ENCODE measurements around the gene UBASH3A. TPM values are rescaled to one million over a fixed set of nuclear protein-coding genes. Genes with fewer than 3 reads are reported as not detected.

Gene UBASH3A
- polyA plus RNA-seq, 1 of the 3 experiments (the other 2 are of a cell fraction), result not detected

- no peak for DNase-seq
- POLR2A ChIA-PET, result no interaction called here
- Histone ChIP-seq H3K36me3 (replicated peaks in 1 of 2; ENCODE audit: control insufficient read depth in 1 of 2, insufficient read depth in 2 of 2, low read length in 1 of 2) (no peaks in the 10 kb centered on the region), H3F3A (replicated peaks; ENCODE audit: insufficient read depth) (no peaks in the 10 kb centered on the region), H3K27me3 (ENCODE audit: insufficient read depth) (no peaks in the 10 kb centered on the region), H3K79me2 (ENCODE audit: insufficient read depth) (no peaks in the 10 kb centered on the region), H3K9me2 (no peaks in the 10 kb centered on the region), H3K9me3 (no peaks in the 10 kb centered on the region), H3K4me3 (ENCODE audit: low read depth in 2 of 2, low read length in 1 of 2) (no peak overlapping the region), H3K9ac (no peak overlapping the region), H3K27ac (ENCODE audit: low read depth in 2 of 2, low read length in 1 of 2) (no peak overlapping the region), H3K4me2 (no peak overlapping the region), H3K4me1 (ENCODE audit: control insufficient read depth in 1 of 2, insufficient read depth in 2 of 2, low read depth in 1 of 2, low read length in 1 of 2) (no peaks in the 10 kb centered on the region), H4K20me1 (ENCODE audit: insufficient read depth) (no peaks in the 10 kb centered on the region), H2AFZ (ENCODE audit: low read depth) (no peak overlapping the region)
- WGBS (ENCODE audit: low lambda C conversion rate), result 61% methylated on average over 18 of the region's 24 CpGs
- TF ChIP-seq GATA2 (CRISPR knock-in tag; IDR thresholded peaks at IDR 0.05), result no peak
- TF ChIP-seq MAX (IDR thresholded peaks at IDR 0.05; ENCODE audit: low read depth), result no peak
- no peak for TF ChIP-seq YY1 (IDR thresholded peaks at IDR 0.05; ENCODE audit: low read depth)
- no peak for TF ChIP-seq SIN3A (IDR thresholded peaks at IDR 0.05; ENCODE audit: borderline replicate concordance, low read depth, low read length)
- no peak for TF ChIP-seq CTCF (IDR thresholded peaks at IDR 0.05)
- TF ChIP-seq TCF12 (IDR thresholded peaks at IDR 0.05), result no peak
- no peak for TF ChIP-seq MEF2A (IDR thresholded peaks at IDR 0.05; ENCODE audit: borderline replicate concordance, low read depth)
- no peak for TF ChIP-seq GABPA (IDR thresholded peaks at IDR 0.05; ENCODE audit: low read depth)
- TF ChIP-seq CHD2 (IDR thresholded peaks at IDR 0.05; ENCODE audit: low read length, partially characterized antibody), result no peak
- no peak for TF ChIP-seq IRF3 (IDR thresholded peaks at IDR 0.05; ENCODE audit: low read depth, low read length)
- CTCF ChIA-PET, result no interaction called here
Measured at GRCh38 chr21:42377211-42377950, 26.3 kb upstream of the UBASH3A start.

- Histone ChIP-seq H3K4me3 (ENCODE audit: low read depth in 2 of 2, low read length in 1 of 2) (no peak overlapping the region), H2AFZ (ENCODE audit: low read depth) (no peak overlapping the region), H3K36me3 (replicated peaks in 1 of 2; ENCODE audit: control insufficient read depth in 1 of 2, insufficient read depth in 2 of 2, low read length in 1 of 2) (no peaks in the 10 kb centered on the region), H3K9me2 (no peaks in the 10 kb centered on the region), H3K4me1 (ENCODE audit: control insufficient read depth in 1 of 2, insufficient read depth in 2 of 2, low read depth in 1 of 2, low read length in 1 of 2) (no peaks in the 10 kb centered on the region), H3K27ac (ENCODE audit: low read depth in 2 of 2, low read length in 1 of 2) (no peak overlapping the region), H3F3A (replicated peaks; ENCODE audit: insufficient read depth) (no peaks in the 10 kb centered on the region), H3K27me3 (ENCODE audit: insufficient read depth) (no peaks in the 10 kb centered on the region), H3K9ac (no peak overlapping the region), H4K20me1 (ENCODE audit: insufficient read depth) (no peaks in the 10 kb centered on the region), H3K9me3 (no peaks in the 10 kb centered on the region), H3K4me2 (no peak overlapping the region), H3K79me2 (ENCODE audit: insufficient read depth) (no peaks in the 10 kb centered on the region)
- CTCF ChIA-PET, result no interaction called here
- POLR2A ChIA-PET, result no interaction called here
- WGBS (ENCODE audit: low lambda C conversion rate), result 20% methylated on average over 2 of the region's 5 CpGs
- no peak for DNase-seq
- TF ChIP-seq MEF2A (IDR thresholded peaks at IDR 0.05; ENCODE audit: borderline replicate concordance, low read depth), result no peak
Measured at GRCh38 chr21:42377951-42378340, 25.8 kb upstream of the UBASH3A start.
